H1 (cell line): ENCODE data around the gene CROCC2. TPM values are rescaled to one million over a fixed set of nuclear protein-coding genes. Genes with fewer than 3 reads are reported as not detected.

Experiments used
- CBX8 ChIP-seq: fragments of 300-800, 300-1000 bp; sonication (generic); IDR thresholded peaks from 2 replicates; pipeline ENCODE4 v1.7.1; 2016; ENCODE audit warnings: low read depth, low read length, borderline replicate concordance
- polyA plus RNA-seq, 7 experiments: library from polyadenylated mRNA; depleted of rRNA in 3 of 7; stranded (reverse) in 5 of 7; unstranded in 2 of 7; fragments of >200 nt in 5 of 7; fragments of 200-250 nt in 2 of 7; gene quantifications; 1 replicate in 5 of 7; 2 replicates in 1 of 7; 4 replicates in 1 of 7; pipeline versions ENCODE4 v1.2.1 to v1.2.3, GENCODE V29; 2011 to 2013; ENCODE audit warnings: missing spikeins in 2 of 7, mixed read lengths in 2 of 7
- total RNA-seq: library from RNA; stranded (reverse); fragmentation: NEBNext Ultra II Directional; extraction: Animal tissue kit (Norgen Biotek cat#: 25700); gene quantifications from 2 replicates; pipeline ENCODE4 v1.2.1, GENCODE V29; 2021
- TF ChIP-seq, protein P1 (sequence below), 3 experiments: IDR thresholded peaks; 1 replicate in 2 of 3; 2 replicates in 1 of 3; pipeline versions ENCODE4 v1.5.1 to v1.6.1; 2011; ENCODE audit warnings: low read length in 3 of 3, mild to moderate bottlenecking in 3 of 3, inconsistent platforms in 2 of 3, low read depth in 1 of 3, moderate library complexity in 1 of 3; ENCODE audit not compliant: insufficient read depth in 1 of 3; ENCODE audit errors: control extremely low read depth in 1 of 3

Gene CROCC2
- total and polyA plus RNA-seq, 2 of the 8 experiments (the other 6 are each of a cell fraction or from before 2014, with no cell fraction given): not detected

DNA sequence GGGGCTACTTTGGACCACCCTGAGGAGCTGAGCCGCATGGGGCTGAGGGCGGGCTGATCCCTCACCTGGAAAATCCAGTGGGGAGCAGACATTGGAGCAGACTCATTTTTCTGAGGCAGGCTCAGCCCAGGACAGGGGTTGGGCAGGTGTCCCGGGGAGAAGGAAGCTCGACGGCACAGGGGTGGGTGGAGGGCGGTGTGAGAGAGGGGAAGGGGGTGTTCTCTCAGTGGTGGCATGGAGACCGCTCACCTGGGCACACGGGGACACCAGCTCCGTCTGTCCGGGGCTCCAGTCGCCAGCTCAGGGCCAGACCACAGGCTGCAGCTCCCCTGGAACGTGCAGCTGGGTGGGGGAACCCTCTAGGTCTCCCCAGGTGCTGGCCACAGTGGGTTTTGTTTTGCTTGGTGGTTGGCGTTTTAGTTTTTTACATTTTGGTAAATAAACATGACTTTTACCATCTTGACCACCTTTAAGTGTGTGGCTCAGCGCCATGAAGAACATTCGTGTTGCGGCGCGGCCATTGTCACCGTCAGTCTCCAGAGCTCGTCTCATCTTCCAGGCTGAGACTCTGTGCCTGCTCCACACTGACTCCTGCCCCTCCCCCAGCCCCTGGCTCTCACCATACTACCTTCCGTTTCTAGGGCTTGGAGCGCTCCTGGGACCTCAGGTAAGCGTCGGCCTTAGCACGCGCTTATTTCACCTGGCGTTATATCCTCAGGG is 5.8 kb upstream of the CROCC2 start (continued):
- TF ChIP-seq, protein P1, sequence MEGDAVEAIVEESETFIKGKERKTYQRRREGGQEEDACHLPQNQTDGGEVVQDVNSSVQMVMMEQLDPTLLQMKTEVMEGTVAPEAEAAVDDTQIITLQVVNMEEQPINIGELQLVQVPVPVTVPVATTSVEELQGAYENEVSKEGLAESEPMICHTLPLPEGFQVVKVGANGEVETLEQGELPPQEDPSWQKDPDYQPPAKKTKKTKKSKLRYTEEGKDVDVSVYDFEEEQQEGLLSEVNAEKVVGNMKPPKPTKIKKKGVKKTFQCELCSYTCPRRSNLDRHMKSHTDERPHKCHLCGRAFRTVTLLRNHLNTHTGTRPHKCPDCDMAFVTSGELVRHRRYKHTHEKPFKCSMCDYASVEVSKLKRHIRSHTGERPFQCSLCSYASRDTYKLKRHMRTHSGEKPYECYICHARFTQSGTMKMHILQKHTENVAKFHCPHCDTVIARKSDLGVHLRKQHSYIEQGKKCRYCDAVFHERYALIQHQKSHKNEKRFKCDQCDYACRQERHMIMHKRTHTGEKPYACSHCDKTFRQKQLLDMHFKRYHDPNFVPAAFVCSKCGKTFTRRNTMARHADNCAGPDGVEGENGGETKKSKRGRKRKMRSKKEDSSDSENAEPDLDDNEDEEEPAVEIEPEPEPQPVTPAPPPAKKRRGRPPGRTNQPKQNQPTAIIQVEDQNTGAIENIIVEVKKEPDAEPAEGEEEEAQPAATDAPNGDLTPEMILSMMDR (IDR thresholded peaks at IDR 0.05; ENCODE audit: control extremely low read depth in 1 of 3, insufficient read depth in 1 of 3, low read depth in 1 of 3, low read length in 3 of 3): no peak
- no peak for TF ChIP-seq CBX8
